GM04503 (cell line): ENCODE measurements around the gene NBEAL2.

ENCODE experiments used
- DNase-seq: peaks from one replicate; pipeline ENCODE4 v3.0.0-alpha.2; 2012; ENCODE audit warnings: low read depth

NBEAL2 gene

DNA sequence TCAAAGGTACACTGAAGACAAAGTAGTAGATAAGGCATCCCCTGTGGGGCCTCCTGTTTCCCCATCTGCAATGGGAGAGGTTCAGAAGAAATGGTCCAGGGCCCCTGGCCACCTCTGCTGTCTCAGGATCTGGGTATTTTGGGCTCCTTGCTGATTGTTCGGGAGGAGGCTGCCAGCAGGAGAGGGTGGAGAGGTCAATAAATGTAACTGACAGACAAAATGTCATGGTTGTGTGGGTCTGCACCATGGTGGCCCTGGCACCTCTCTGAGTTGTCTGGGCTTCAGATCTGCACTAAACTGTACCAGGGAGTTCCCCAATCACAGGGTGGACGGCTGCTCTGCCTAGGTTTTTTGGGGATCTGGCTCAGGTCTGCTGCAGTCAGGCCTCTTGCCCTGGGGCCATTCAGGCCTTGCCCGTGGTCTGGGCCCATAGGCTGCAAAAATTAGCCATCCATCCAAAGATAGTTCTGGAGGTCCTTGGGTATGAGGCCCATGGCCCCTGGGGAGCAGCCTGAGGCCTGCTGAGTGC lies 7.4 kb downstream of the NBEAL2 start:
- no peak for DNase-seq

DNA sequence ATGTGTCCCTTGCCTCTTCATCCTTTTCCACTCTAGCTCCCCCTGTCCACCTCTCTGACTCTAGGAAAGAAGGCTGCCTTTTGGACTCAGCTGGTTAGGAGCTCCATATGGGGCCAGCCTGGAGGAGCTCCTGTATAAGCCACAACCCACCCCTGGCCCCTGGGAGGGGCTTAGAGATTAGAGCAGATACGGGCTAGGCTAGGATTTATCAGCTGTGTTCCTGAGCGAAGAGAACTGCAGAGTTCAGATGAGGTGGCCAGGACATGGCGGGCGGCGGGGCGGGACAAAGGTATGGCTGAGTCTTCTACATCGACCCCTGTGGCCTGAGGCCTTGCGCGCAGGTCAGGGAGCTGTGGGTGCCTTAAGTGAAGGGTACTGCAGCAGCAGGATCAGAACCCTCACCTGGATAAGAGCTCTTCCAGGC lies 7.9 kb downstream of the NBEAL2 start:
- no peak for DNase-seq

DNA sequence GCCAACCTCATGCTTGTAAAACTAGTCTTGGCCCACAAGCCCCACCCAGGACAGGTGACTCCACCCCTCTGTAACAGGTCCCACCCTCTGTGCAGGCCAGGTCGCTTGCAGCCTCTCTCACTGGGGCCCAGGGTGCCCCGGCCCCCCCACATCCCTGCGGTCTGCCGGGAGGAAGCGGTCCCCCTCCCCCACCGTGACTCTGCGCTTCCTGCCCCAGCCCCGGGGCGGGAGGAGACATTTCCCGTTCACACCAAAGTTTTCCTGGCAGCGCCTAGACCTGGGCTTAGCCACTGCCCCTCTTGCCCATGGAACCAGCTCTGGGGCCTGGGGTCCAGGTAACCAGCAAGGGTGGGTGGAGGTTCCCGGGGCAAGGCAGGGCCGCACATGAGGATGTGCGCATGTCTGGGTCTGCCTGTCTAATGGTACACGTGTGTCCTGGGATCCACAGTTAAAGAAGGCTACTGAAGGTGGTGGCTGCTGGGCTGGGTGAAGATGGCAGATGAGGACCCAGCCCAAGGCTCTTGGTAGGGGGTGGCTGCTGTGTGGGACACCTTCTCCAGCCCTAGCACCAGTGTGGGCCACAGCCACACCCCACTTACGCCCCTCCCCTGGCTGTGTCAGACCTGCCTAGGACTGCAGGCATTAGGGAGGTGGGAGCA lies 8.4 kb downstream of the NBEAL2 start:
- DNase-seq: no peak

DNA sequence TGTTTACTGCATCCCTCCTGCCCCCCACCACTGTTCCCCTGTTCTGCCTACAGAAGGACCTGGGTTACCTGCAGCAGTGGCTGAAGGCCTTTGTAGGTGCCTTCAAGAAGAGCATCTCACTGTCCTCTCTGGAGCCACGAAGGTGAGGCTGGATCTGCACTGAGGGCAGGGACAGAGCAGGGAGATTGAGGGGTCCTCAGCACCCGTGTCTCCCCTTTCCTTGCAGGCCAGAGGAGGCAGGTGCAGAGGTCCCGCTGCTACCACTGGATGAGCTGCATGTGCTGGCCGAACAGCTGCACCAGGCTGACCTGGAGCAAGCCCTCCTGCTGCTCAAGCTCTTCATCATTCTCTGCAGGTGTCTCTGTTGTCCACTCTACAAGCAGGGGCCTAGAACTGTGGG lies 9.2 kb downstream of the NBEAL2 start:
- no peak for DNase-seq

DNA sequence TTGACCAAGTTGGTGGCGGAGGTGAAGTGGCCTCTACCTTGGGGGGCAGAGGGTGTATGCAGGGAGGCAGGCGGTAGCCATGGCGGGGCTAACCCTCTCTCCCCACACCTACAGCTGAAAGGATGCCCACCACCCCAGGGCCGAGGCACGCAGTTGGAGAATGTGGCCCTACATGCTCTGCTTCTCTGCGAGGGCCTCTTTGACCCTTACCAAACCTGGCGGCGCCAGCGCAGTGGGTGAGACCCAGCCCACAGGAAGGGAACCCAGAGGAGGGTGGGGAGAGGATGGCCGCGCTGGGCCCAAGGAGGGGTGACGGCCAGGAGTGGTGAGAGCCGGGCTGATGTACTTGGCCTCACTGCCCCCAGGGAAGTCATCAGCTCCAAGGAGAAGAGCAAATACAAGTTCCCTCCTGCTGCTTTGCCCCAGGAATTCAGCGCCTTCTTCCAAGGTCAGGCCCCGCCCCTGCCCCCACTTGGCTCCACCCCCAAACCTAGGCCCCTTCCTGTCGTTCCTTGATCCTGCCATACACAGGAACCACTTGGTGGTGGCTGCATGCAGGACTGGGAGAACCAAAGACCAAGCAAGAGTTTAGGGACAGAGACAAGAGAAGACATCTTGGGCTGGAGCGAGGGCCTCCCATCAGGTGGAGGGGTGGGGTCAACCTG lies 9.8 kb downstream of the NBEAL2 start:
- DNase-seq: no peak

DNA sequence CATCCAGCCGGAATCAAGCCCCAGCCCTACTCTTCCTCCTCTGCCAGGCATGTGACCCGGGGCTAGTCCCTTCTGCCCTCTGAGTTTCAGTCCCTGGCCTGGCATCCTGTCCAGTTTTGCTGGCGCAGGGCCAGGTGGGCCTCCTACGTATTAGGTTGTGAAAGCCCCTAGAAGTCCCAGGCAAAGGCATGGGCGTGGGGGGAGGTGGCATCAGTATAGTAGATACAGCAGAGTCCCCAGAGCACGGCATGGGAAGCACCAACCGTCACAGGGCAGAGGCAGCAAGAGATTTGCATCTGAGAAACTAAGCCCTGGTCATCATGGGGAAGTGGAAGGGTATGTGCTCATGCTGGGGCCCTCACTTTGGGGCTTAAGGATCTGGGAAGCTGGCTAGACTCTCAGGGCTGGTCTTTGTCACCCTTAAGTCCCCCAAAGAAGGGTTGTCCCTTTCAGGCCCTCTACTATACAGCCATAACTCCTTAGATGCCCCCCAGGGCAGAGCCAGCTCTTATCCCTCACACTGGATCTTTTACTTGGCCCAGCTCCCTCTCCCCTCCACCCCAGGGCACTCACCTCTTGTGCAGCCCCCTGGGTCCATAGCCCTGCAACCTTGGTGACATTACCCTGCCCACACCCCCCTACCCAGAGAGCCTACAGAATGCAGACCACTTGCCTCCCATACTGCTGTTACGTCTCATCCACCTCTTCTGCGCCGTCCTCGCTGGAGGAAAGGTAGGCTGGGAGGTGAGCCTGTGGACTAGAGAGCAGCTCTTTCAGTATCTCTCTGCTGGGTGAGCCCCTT lies 11.3 kb downstream of the NBEAL2 start:
- no peak for DNase-seq

DNA sequence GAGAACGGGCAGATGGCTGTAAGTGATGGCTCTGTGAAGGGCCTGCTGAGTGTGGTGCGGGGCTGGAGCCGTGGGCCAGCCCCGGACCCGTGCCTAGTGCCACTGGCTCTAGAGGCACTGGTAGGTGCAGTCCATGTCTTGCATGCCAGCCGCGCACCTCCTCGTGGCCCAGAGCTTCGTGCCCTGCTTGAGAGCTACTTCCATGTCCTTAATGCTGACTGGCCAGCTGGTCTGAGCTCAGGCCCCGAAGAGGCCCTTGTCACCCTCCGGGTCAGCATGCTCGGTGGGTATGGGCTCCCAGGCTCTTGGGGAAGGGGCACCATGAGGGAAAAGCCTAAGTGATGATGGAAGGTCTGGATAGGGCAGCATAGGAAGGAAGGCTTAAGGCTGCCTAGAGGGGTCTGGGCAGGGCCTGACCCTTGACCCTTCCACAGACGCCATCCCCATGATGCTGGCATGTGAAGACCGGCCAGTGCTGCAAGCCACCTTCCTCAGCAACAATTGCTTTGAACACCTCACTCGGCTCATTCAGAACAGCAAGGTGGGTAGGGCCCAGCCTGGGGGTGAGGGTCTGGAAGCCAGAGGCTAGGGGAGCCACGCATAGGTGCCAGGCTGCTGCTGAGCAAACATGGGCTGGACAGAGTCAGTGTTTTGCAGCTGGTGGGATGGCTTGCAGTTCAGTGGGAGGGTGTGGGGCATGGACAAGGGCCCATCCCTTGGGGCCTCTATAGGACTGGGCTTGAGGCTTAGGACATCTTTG lies 12.1 kb downstream of the NBEAL2 start:
- DNase-seq: no peak

DNA sequence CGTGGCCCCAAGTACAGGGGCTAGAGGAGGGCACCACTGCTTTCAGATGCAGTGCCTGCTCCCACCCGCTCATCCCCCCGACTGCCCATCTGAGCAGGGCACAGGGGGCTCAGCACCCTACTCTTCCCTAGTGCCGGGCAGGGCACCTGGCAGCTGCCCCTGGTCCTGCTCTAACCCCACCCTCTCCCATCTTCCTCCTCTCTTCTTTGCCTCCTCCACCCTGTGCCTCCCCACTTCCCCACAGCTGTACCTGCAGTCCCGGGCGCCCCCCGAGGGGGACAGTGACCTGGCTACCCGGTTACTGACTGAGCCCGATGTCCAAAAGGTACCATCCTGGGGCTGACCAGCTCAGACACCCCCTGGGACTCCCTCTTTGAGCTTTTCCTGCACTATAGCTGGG lies 12.8 kb downstream of the NBEAL2 start:
- no peak for DNase-seq

DNA sequence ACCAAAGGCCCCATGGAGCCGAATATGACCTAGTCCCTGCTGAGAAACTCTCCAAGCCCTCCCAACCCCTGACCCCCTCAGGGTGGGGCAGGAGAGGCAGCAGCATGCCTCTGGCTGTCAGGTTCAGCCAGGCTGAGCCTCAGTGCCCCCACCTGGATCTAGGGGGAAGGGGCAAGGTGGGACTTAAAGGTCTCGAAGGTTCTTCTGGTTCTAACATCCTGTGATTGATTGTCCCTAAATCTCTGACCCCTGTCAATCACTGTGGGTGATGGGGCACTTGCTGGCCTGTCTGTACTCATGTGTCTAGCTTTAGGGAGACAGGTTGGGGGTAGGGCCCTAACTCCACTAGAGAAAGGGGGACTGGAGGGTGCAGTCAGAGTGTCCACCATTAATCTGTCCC lies 13.8 kb downstream of the NBEAL2 start:
- DNase-seq: no peak

DNA sequence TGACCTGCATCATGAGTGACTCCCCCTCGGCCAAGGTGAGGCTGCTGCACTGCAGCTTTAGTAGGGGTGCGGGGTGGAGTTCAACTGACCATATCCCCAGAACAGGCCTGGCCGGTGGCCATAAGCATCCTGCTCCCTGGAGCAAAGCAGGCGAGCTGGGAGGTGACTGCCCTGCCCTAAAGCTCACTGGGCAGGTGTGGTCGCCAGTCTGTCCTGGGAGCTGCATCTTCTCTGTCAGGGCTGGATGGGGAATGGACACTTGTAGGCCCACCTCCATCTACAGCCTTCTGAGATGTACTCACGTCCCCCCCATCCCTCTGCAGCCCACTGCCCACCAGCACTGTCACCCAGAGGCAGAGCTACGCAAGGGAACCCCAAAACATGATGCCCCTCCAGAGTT lies 14.5 kb downstream of the NBEAL2 start:
- no peak for DNase-seq

DNA sequence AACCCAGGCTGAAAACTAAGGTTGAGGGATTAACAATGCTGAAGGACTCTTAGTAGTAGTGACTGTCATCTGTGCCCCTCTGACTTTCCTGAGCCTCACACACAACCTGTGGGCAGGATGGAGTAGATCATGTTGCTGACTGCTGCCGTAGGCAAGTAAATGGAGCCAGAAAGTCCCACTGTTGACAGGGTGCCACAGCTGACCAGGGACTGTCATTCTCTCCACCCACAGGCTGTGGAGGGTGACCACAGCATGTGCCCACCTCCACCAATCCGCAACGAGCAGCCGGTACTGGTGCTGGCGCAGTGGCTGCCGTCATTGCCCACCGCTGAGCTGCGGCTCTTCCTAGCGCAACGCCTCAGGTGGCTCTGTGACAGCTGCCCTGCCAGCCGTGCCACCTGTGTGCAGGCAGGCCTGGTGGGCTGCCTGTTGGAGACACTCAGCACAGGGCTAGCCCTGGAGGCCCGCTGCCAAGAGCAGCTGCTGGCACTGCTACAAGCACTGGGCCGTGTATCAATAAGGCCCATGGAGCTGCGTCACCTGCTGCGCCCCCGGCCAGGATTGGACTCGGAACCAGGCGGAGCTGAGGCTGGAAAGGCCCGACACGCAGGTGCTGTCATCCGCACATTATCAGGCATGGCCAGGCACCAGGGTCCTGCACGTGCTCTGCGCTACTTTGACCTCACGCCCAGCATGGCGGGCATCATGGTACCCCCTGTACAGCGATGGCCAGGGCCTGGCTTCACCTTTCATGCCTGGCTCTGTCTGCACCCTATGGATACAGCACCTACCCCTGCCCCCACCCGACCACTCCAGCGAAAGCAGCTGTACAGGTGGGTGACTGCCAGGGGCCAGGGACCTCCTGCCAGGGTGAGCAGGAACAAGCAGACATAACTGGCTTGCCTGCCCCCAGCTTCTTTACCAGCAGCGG lies 15.6 kb downstream of the NBEAL2 start:
- no peak for DNase-seq

DNA sequence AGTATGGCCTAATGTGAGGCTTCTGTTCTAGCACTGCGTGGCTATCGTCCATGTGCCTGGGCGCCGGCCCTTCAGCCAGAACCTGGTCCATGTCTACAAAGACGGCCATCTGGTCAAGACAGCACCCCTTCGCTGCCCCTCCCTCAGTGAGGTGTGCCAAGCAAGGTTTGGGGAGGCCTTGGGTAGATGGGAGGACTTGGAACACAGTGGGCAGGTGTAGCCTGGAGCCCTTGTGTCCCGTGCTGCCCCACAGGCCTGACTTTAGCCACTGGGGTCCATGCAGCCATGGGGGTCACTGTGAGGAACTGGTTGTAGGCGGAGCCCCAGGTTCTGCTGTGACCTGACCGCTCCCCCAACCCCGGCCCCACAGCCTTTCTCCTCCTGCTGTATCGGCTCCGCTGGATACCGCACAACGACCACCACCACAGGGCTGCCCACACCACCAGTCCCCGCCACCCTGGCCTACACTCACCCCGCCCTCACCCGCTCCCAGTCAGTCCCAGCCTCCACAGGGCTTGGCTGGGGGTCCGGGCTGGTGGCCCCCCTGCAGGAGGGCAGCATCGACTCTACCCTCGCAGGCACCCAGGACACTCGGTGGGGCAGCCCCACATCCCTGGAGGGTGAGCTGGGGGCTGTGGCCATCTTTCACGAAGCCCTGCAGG lies 16.6 kb downstream of the NBEAL2 start:
- no peak for DNase-seq

DNA sequence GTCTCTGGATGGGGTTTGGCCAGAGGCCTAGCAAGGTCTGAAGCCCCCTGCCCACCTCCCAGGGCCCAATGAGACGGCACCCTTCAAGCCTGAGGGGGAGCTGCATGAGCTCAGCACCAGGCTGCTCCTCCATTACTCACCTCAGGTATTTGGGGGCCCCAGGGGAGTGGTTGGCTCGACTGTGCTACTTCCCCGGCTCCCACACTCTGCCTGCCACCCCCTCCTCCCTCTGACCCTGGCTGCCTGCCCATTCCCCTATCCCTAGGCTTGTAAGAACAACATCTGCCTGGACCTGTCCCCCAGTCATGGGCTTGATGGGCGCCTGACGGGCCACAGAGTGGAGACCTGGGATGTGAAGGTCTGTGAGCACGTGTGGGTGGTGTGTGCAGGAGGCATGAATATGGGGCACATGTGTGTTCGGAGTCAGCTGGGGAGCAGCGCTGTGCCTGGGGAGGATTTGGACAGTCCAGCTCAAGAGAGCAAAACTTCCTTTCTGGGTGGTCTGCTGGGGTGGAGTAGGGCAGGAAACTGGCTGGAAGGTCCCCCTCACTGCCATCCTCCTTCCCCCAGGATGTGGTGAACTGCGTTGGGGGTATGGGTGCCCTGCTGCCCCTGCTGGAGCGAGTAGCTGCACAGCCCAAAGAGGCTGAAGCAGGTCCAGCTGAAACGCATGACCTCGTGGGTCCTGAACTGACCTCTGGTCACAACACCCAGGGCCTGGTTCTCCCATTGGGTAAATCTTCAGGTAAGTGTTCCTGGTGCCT lies 17.4 kb downstream of the NBEAL2 start:
- no peak for DNase-seq

DNA sequence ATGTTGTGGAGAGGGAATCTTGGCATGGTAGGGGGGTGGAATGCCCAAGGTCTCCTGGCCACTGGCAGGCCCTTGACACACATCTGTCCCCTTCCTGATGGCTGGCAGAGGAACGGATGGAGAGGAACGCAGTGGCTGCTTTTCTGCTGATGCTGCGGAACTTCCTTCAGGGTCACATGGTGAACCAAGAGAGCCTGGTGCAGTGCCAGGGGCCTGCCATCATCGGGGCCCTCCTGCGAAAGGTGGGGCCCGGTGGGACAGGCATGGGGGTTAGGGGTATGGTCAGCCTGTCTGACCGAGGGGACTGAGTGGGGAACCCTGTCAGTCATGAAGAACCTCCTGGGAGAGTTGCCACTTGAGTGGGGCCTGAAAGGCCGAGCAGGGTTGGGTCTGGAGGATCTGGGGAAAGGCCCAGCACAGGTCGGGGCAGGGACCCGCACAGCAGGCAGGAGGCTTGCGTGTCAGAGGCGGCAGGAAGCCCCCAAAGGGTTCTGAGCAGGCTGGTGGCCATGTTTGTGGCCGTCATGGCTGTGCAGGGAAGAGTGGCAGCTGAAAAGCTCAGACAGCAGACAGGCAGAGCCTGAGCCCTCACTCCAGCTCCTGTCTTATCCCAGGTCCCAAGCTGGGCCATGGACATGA lies 18.1 kb downstream of the NBEAL2 start:
- no peak for DNase-seq

DNA sequence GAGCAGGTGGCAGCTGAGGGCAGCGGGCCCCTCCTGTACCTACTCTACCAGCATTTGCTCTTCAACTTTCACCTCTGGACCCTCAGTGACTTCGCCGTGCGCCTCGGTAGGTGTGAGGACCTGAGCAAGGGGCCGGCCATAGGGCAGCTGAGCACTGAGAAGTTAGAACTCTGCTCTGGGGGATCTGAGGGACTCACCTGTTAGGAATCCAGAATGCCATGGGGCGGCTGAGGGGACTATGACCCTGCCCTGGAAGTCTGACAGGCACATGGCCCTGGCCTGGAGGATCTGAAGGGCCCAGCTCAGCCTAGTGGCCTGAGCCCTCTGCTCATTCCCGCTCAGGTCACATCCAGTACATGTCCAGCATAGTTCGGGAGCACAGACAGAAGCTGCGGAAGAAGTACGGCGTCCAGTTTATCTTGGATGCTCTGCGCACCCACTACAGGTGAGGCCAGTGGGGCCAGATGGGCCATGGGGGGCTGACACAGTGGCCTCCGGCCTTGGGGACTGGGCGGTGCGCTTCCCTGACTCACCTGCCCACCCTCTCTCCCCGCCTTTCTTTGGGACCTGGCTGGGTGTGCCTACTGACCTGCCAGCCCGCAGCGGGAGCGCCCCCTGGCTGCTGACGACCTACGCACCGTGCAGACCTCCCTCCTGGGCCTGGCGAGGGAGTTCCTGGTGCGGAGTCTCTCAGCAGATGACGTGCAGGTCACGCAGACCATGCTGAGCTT lies 18.8 kb downstream of the NBEAL2 start:
- no peak for DNase-seq

DNA sequence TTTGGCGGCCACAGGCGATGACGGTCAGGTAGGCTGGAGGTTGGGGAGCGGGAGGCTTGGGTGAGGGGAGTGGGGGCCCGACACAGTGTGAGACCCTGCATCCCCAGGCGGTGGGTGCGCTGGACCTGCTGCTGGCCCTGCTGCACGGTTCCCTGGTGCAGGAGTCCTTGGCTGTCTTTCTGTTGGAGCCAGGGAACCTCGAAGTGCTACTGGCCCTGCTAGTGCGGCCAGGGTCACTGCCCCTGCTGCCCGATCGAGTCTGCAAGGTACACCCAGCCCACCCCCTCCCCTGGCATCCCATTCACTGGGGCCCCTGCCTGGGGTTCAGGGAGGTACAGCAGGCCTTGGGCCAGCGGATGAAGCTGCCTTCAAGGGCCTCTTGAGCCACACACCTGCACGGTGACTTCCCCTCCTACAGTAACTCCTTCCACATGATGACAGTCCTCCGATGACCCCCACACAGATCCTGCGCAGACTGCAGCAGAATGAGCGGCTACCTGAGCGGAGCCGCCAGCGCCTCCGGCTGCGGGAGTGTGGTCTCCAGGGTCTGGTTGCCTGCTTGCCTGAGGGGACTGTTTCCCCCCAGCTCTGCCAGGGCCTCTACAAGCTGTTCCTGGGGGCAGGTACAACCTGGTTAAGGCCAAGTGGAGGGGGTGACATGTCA lies 19.5 kb downstream of the NBEAL2 start:
- DNase-seq: no peak

DNA sequence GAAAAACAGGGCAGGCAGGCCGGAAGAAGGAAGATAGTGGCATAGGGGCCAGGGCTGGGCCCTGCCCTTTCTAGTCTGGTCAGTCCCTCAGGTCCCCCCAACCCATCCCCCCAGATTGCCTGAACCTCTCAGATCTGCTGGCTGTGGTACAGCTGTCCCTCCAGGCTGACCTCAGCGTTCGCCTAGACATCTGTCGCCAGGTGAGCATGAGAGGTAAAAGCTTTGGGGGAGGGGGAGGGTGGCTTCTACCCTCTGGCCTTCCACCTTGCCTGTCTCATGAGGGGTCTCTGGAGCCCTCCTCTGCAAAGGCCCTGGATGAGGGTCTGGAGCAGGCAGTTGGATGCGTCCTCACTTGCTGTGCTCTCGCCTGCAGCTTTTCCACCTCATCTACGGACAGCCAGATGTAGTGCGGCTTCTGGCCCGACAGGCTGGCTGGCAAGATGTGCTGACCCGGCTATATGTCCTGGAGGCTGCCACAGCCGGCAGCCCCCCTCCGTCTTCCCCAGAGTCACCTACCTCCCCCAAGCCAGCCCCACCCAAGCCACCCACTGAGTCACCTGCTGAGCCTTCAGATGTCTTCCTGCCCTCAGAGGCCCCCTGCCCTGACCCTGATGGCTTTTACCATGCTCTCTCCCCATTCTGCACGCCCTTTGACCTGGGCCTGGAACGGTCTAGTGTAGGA lies 20.2 kb downstream of the NBEAL2 start:
- DNase-seq: no peak
